Neural cell (in vitro differentiated cells): ENCODE results near the gene RTBDN. TPM values are rescaled to one million over a fixed set of nuclear protein-coding genes. Genes with fewer than 3 reads are reported as not detected.

ENCODE experiments used
- H2AFZ ChIP-seq: fragments of 200-600, 300-800 bp; sonication (generic), shearing (Covaris generic); 2 replicates; pipeline ENCODE4 v1.6.0; 2014; ENCODE audit warnings: low read depth, mild to moderate bottlenecking, antibody characterized with exemption, low read length, moderate library complexity
- H3F3A ChIP-seq: fragments of 200-600 bp; shearing (Covaris generic); 2 replicates; pipeline ENCODE4 v1.6.1; 2016; ENCODE audit warnings: mild to moderate bottlenecking, moderate library complexity, mixed read lengths, antibody characterized with exemption, low read length; ENCODE audit not compliant: insufficient read depth, poor library complexity, severe bottlenecking
- H3K27ac ChIP-seq: fragments of 200-600, 300-800 bp; sonication (generic), shearing (Covaris generic); 2 replicates; pipeline ENCODE4 v1.5.1; 2014; ENCODE audit warnings: mild to moderate bottlenecking, low read length, moderate library complexity
- H3K27me3 ChIP-seq: fragments of 300-800, 200-600 bp; sonication (generic), shearing (Covaris generic); 2 replicates; pipeline ENCODE4 v1.6.0; 2014; ENCODE audit warnings: mild to moderate bottlenecking, low read depth, low read length, moderate library complexity; ENCODE audit not compliant: insufficient read depth
- H3K36me3 ChIP-seq: fragments of 300-800, 200-600 bp; sonication (generic), shearing (Covaris generic); 2 replicates; pipeline ENCODE4 v1.5.1; 2014; ENCODE audit warnings: mild to moderate bottlenecking, antibody characterized with exemption, low read length, moderate library complexity; ENCODE audit not compliant: insufficient read depth
- H3K4me2 ChIP-seq: fragments of 300-800, 200-600 bp; sonication (generic), shearing (Covaris generic); 2 replicates; pipeline ENCODE4 v1.6.0; 2014; ENCODE audit warnings: mild to moderate bottlenecking, low read length
- H3K4me3 ChIP-seq: fragments of 300-800, 200-600 bp; sonication (generic), shearing (Covaris generic); 2 replicates; pipeline ENCODE4 v1.5.1; 2014; ENCODE audit warnings: mild to moderate bottlenecking, low read length, moderate library complexity
- H3K79me2 ChIP-seq: fragments of 200-600 bp; shearing (Covaris generic); replicated peaks from 2 replicates; pipeline ENCODE4 v1.6.0; 2014; ENCODE audit warnings: mild to moderate bottlenecking, low read length, moderate library complexity; ENCODE audit not compliant: insufficient read depth
- H3K9ac ChIP-seq: fragments of 300-800, 200-600 bp; sonication (generic), shearing (Covaris generic); 2 replicates; pipeline ENCODE4 v1.6.1; 2016; ENCODE audit warnings: mild to moderate bottlenecking, low read length, mixed read lengths
- H3K9me2 ChIP-seq: fragments of 200-600 bp; shearing (Covaris generic); 2 replicates; pipeline ENCODE4 v1.6.1; 2016; ENCODE audit warnings: mild to moderate bottlenecking, low read length, mixed read lengths; ENCODE audit not compliant: insufficient read depth
- H3K9me3 ChIP-seq: fragments of 200-600, 300-800 bp; sonication (generic), shearing (Covaris generic); 2 replicates; pipeline ENCODE4 v1.6.1; 2016; ENCODE audit warnings: mild to moderate bottlenecking, mixed run types, low read length, moderate library complexity, mixed read lengths
- H4K20me1 ChIP-seq: fragments of 200-600 bp; shearing (Covaris generic); 2 replicates; pipeline ENCODE4 v1.6.1; 2016; ENCODE audit warnings: mild to moderate bottlenecking, mixed run types; ENCODE audit not compliant: insufficient read depth
- EP300 ChIP-seq: fragments of 450-650 bp; conservative IDR thresholded peaks from 2 replicates; pipeline ENCODE4 v1.6.1; 2014; ENCODE audit warnings: antibody characterized with exemption, mild to moderate bottlenecking, moderate library complexity; ENCODE audit not compliant: poor library complexity, severe bottlenecking
- EZH2 ChIP-seq: fragments of 200-600, 300-800 bp; shearing (Covaris generic), sonication (generic); IDR thresholded peaks from 2 replicates; pipeline ENCODE4 v1.6.1; 2014; ENCODE audit warnings: antibody characterized with exemption, low read length, borderline replicate concordance, mild to moderate bottlenecking; ENCODE audit not compliant: insufficient read depth, poor library complexity, severe bottlenecking
- MXI1 ChIP-seq: fragments of 450-650 bp; conservative IDR thresholded peaks from 2 replicates; pipeline ENCODE4 v1.6.1; 2014; ENCODE audit warnings: antibody characterized with exemption, mild to moderate bottlenecking; ENCODE audit not compliant: poor library complexity, severe bottlenecking
- POLR2AphosphoS5 ChIP-seq: IDR thresholded peaks from 2 replicates; pipeline ENCODE4 v1.6.1; 2012
- RAD21 ChIP-seq: fragments of 450-650 bp; conservative IDR thresholded peaks from 2 replicates; pipeline ENCODE4 v1.6.1; 2014; ENCODE audit warnings: antibody characterized with exemption, mild to moderate bottlenecking, moderate library complexity
- SMC3 ChIP-seq: fragments of 450-650 bp; conservative IDR thresholded peaks from 2 replicates; pipeline ENCODE4 v1.6.1; 2014; ENCODE audit warnings: antibody characterized with exemption, mild to moderate bottlenecking, moderate library complexity; ENCODE audit not compliant: poor library complexity
- TAF1 ChIP-seq: IDR thresholded peaks from 2 replicates; pipeline ENCODE4 v1.6.1; 2012; ENCODE audit warnings: low read depth
- polyA plus RNA-seq: library from polyadenylated mRNA; depleted of rRNA; stranded (reverse); fragments of >200 nt; gene quantifications from 2 replicates; pipeline ENCODE4 v1.2.3, GENCODE V29; 2014
- TF ChIP-seq, protein P1 (sequence below): fragments of 450-650 bp; IDR thresholded peaks from 2 replicates; pipeline ENCODE4 v1.5.1; 2014; ENCODE audit warnings: antibody characterized with exemption, mild to moderate bottlenecking, moderate library complexity; ENCODE audit not compliant: poor library complexity, severe bottlenecking
- TF ChIP-seq, protein P2 (sequence below): IDR thresholded peaks from 2 replicates; pipeline ENCODE4 v1.6.1; 2012; ENCODE audit warnings: borderline replicate concordance

Gene RTBDN
- polyA plus RNA-seq, 1 donor from 2014 or later: not detected

DNA sequence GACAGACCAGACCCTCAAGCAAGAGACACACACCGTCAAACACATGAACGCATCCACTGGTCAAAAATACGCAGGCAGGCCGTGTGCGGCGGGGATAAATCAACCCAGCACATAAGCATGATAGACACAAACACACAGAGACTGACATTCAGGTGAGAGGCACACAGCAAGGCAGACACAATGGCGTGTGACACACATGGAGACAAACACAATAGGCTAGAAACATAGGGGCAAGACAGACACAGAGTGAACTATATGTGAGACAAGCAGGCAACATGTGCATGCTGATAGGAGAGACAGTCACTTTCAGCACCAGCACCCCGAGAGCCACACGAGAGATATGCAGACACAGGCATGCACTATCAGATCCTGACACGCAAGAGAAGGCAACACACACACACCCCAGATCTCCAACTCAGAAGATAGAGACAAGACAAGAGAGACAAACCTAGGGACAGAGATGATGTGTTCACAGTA, 49.9 kb downstream of the RTBDN start:
- Histone ChIP-seq H3K9me3 (no peaks in the 10 kb centered on the region), H3F3A (no peaks in the 10 kb centered on the region), H3K36me3 (no peaks in the 10 kb centered on the region), H3K9me2 (no peaks in the 10 kb centered on the region), H4K20me1 (no peaks in the 10 kb centered on the region), H3K79me2 (no peaks in the 10 kb centered on the region), H3K4me3 (no peak overlapping the region), H2AFZ (no peak overlapping the region), H3K27me3 (no peaks in the 10 kb centered on the region), H3K9ac (peak overlapping the region; percentile 9), H3K4me2 (no peak overlapping the region), H3K27ac (no peak overlapping the region)
- TF ChIP-seq, protein P1, sequence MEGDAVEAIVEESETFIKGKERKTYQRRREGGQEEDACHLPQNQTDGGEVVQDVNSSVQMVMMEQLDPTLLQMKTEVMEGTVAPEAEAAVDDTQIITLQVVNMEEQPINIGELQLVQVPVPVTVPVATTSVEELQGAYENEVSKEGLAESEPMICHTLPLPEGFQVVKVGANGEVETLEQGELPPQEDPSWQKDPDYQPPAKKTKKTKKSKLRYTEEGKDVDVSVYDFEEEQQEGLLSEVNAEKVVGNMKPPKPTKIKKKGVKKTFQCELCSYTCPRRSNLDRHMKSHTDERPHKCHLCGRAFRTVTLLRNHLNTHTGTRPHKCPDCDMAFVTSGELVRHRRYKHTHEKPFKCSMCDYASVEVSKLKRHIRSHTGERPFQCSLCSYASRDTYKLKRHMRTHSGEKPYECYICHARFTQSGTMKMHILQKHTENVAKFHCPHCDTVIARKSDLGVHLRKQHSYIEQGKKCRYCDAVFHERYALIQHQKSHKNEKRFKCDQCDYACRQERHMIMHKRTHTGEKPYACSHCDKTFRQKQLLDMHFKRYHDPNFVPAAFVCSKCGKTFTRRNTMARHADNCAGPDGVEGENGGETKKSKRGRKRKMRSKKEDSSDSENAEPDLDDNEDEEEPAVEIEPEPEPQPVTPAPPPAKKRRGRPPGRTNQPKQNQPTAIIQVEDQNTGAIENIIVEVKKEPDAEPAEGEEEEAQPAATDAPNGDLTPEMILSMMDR: no peak
- TF ChIP-seq MXI1: no peak
- no peak for TF ChIP-seq RAD21
- TF ChIP-seq, protein P2, sequence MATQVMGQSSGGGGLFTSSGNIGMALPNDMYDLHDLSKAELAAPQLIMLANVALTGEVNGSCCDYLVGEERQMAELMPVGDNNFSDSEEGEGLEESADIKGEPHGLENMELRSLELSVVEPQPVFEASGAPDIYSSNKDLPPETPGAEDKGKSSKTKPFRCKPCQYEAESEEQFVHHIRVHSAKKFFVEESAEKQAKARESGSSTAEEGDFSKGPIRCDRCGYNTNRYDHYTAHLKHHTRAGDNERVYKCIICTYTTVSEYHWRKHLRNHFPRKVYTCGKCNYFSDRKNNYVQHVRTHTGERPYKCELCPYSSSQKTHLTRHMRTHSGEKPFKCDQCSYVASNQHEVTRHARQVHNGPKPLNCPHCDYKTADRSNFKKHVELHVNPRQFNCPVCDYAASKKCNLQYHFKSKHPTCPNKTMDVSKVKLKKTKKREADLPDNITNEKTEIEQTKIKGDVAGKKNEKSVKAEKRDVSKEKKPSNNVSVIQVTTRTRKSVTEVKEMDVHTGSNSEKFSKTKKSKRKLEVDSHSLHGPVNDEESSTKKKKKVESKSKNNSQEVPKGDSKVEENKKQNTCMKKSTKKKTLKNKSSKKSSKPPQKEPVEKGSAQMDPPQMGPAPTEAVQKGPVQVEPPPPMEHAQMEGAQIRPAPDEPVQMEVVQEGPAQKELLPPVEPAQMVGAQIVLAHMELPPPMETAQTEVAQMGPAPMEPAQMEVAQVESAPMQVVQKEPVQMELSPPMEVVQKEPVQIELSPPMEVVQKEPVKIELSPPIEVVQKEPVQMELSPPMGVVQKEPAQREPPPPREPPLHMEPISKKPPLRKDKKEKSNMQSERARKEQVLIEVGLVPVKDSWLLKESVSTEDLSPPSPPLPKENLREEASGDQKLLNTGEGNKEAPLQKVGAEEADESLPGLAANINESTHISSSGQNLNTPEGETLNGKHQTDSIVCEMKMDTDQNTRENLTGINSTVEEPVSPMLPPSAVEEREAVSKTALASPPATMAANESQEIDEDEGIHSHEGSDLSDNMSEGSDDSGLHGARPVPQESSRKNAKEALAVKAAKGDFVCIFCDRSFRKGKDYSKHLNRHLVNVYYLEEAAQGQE: no peak
- TF ChIP-seq EZH2: no peak
- TF ChIP-seq SMC3: no peak
- no peak for TF ChIP-seq TAF1
- no peak for TF ChIP-seq POLR2AphosphoS5
- no peak for TF ChIP-seq EP300

DNA sequence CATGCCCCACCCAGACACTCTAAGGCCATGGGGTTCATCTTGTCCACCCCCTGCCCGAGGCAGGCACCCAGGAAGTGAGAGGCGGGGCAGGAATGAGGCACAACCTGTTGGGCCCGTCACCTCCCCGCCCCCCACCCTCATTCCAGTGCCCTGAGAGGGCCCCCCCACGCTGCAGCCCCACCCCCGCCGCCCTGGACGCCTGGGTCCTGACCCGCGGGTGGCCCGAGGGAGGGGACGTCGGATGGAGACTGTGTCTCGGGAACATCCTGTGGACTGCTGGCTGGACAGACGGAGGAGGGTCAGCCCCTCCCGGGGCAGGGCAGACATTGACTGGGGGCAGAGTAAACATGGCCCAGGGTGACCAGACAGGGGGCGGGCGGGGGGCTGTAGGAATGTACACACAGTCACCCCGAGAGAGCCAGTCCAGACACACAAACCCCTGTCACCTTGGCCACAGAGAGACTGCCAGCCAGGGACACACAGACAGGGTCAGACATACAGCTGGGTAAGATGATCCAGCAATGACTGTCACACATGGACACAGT, 50.5 kb downstream of the RTBDN start:
- Histone ChIP-seq H3K9me3 (no peaks in the 10 kb centered on the region), H3K27ac (no peak overlapping the region), H4K20me1 (no peaks in the 10 kb centered on the region), H3K9me2 (no peaks in the 10 kb centered on the region), H2AFZ (no peak overlapping the region), H3K9ac (peak overlapping the region; percentile 85), H3K27me3 (no peaks in the 10 kb centered on the region), H3K4me3 (no peak overlapping the region), H3K4me2 (no peak overlapping the region), H3K79me2 (no peaks in the 10 kb centered on the region), H3F3A (no peaks in the 10 kb centered on the region), H3K36me3 (no peaks in the 10 kb centered on the region)
- TF ChIP-seq, protein P1: no peak
- TF ChIP-seq EZH2 (no peak), RAD21 (no peak), MXI1 (no peak), EP300 (no peak), SMC3 (no peak), POLR2AphosphoS5 (no peak), TAF1 (no peak)
- TF ChIP-seq, protein P2: no peak
